WTC11 (cell line): Measurements from ENCODE around the gene DIABLO. TPM values are rescaled to one million over a fixed set of nuclear protein-coding genes. Genes with fewer than 3 reads are reported as not detected.

Source experiments
- ATAC-seq: fragments of 200-7000 bp; cut with Tn5 transposase; 2 replicates; pipeline ENCODE4 v1.10.0; 2021; ENCODE audit warnings: mild to moderate bottlenecking, moderate library complexity
- CTCF ChIA-PET: fragments of 300-600 bp; sonication (Branson Sonifier 250); formaldehyde crosslinking; loops from one replicate; lab custom pipeline; 2021; ENCODE audit warnings: antibody characterized with exemption; lab: Charles Lee
- POLR2A ChIA-PET: fragments of 350-600 bp; sonication (Branson Sonifier 250); formaldehyde crosslinking; loops from one replicate; lab custom pipeline; 2021; ENCODE audit warnings: antibody characterized with exemption; lab: Charles Lee
- DNase-seq: peaks from one replicate; pipeline ENCODE4 v3.0.0; 2021; ENCODE audit warnings: low spot score
- H3K27ac Mint-ChIP-seq: 2 replicates; pipeline ENCODE4 v1.8.0; 2021; ENCODE audit warnings: mixed read lengths
- H3K27me3 Mint-ChIP-seq: 2 replicates; pipeline ENCODE4 v1.8.0; 2021; ENCODE audit warnings: low read depth, mild to moderate bottlenecking, moderate library complexity, mixed read lengths
- H3K36me3 Mint-ChIP-seq: 2 replicates; pipeline ENCODE4 v1.8.0; 2021; ENCODE audit warnings: mixed read lengths
- H3K4me1 Mint-ChIP-seq: 2 replicates; pipeline ENCODE4 v1.8.0; 2022; ENCODE audit warnings: mixed read lengths
- H3K4me3 Mint-ChIP-seq: 2 replicates; pipeline ENCODE4 v1.8.0; 2021; ENCODE audit warnings: mild to moderate bottlenecking, moderate library complexity, mixed read lengths
- H3K9me3 Mint-ChIP-seq: 2 replicates; pipeline ENCODE4 v1.8.0; 2021; ENCODE audit warnings: mixed read lengths
- CBFB ChIP-seq: sonication (generic); formaldehyde crosslinking; IDR thresholded peaks from 2 replicates; pipeline ENCODE4 v1.8.1; 2022; ENCODE audit warnings: mild to moderate bottlenecking, low read depth, missing genetic modification reagents
- CREM ChIP-seq: sonication (generic); formaldehyde crosslinking; IDR thresholded peaks from 2 replicates; pipeline ENCODE4 v1.8.1; 2022; ENCODE audit warnings: mild to moderate bottlenecking, missing genetic modification reagents, moderate library complexity
- E2F5 ChIP-seq: sonication (generic); formaldehyde crosslinking; IDR thresholded peaks from 2 replicates; pipeline ENCODE4 v1.8.1; 2022; ENCODE audit warnings: mild to moderate bottlenecking, moderate library complexity, missing genetic modification reagents
- ELF4 ChIP-seq: sonication (generic); formaldehyde crosslinking; IDR thresholded peaks from 2 replicates; pipeline ENCODE4 v1.8.1; 2022; ENCODE audit warnings: low read depth, mild to moderate bottlenecking, moderate library complexity, missing genetic modification reagents
- EMX1 ChIP-seq: fragments of 250-450 bp; sonication (Bioruptor Pico); IDR thresholded peaks from 2 replicates; pipeline ENCODE4 v1.8.0; 2021; ENCODE audit warnings: mild to moderate bottlenecking
- FOXP1 ChIP-seq: sonication (generic); formaldehyde crosslinking; IDR thresholded peaks from 2 replicates; pipeline ENCODE4 v1.8.0; 2022; ENCODE audit warnings: missing genetic modification reagents, mild to moderate bottlenecking, moderate library complexity, borderline replicate concordance
- GABPB1 ChIP-seq: sonication (generic); formaldehyde crosslinking; IDR thresholded peaks from 2 replicates; pipeline ENCODE4 v1.8.1; 2023; ENCODE audit warnings: mild to moderate bottlenecking, missing genetic modification reagents
- NFE2L1 ChIP-seq: sonication (generic); formaldehyde crosslinking; IDR thresholded peaks from 2 replicates; pipeline ENCODE4 v1.8.1; 2023; ENCODE audit warnings: missing genetic modification reagents
- NFYB ChIP-seq: sonication (generic); formaldehyde crosslinking; conservative IDR thresholded peaks from 2 replicates; pipeline ENCODE4 v1.8.0; 2022; ENCODE audit warnings: low read depth, missing genetic modification reagents
- OVOL2 ChIP-seq: fragments of 250-450 bp; sonication (Bioruptor Pico); IDR thresholded peaks from 2 replicates; pipeline ENCODE4 v1.9.0; 2021; ENCODE audit warnings: mild to moderate bottlenecking, borderline replicate concordance
- PREB ChIP-seq: sonication (generic); formaldehyde crosslinking; IDR thresholded peaks from 2 replicates; pipeline ENCODE4 v1.8.1; 2022; ENCODE audit warnings: mild to moderate bottlenecking, missing genetic modification reagents, moderate library complexity, borderline replicate concordance
- RELA ChIP-seq: sonication (generic); formaldehyde crosslinking; IDR thresholded peaks from 2 replicates; pipeline ENCODE4 v1.8.1; 2022; ENCODE audit warnings: missing genetic modification reagents, mild to moderate bottlenecking, borderline replicate concordance
- RORB ChIP-seq: fragments of 250-450 bp; sonication (Bioruptor Pico); IDR thresholded peaks from 2 replicates; pipeline ENCODE4 v1.9.0; 2021; ENCODE audit warnings: mild to moderate bottlenecking
- SMAD4 ChIP-seq: sonication (generic); formaldehyde crosslinking; IDR thresholded peaks from 2 replicates; pipeline ENCODE4 v1.8.0; 2022; ENCODE audit warnings: mild to moderate bottlenecking, missing genetic modification reagents
- TCF7 ChIP-seq: sonication (generic); formaldehyde crosslinking; IDR thresholded peaks from 2 replicates; pipeline ENCODE4 v1.8.0; 2022; ENCODE audit warnings: mild to moderate bottlenecking, low read depth, missing genetic modification reagents, moderate library complexity
- ZBTB21 ChIP-seq: sonication (generic); formaldehyde crosslinking; IDR thresholded peaks from 2 replicates; pipeline ENCODE4 v1.8.1; 2023; ENCODE audit warnings: mild to moderate bottlenecking, missing genetic modification reagents, borderline replicate concordance
- ZBTB43 ChIP-seq: sonication (generic); formaldehyde crosslinking; IDR thresholded peaks from 2 replicates; pipeline ENCODE4 v1.8.1; 2023; ENCODE audit warnings: mild to moderate bottlenecking, missing genetic modification reagents
- ZMAT4 ChIP-seq: fragments of 250-450 bp; sonication (Bioruptor Pico); IDR thresholded peaks from 2 replicates; pipeline ENCODE4 v1.9.0; 2021; ENCODE audit warnings: mild to moderate bottlenecking
- ZNF281 ChIP-seq: sonication (generic); formaldehyde crosslinking; IDR thresholded peaks from 2 replicates; pipeline ENCODE4 v1.8.0; 2023; ENCODE audit warnings: mild to moderate bottlenecking, missing genetic modification reagents
- ZNF416 ChIP-seq: fragments of 250-450 bp; sonication (Bioruptor Pico); IDR thresholded peaks from 2 replicates; pipeline ENCODE4 v1.9.0; 2021; ENCODE audit warnings: mild to moderate bottlenecking, inconsistent platforms
- ZNF532 ChIP-seq: fragments of 250-450 bp; sonication (Bioruptor Pico); IDR thresholded peaks from 2 replicates; pipeline ENCODE4 v1.9.0; 2021; ENCODE audit warnings: mild to moderate bottlenecking, borderline replicate concordance
- total RNA-seq: library from RNA; stranded (reverse); gene quantifications from 3 replicates; pipeline ENCODE4 v1.2.3, GENCODE V29; 2021

DIABLO gene
- total RNA-seq, 1 experiment from 2014 or later = 61.7 TPM

GRCh38 chr12:122168492-122168891 is 57.4 kb downstream of the DIABLO start (continued):
- TF ChIP-seq CBFB (CRISPR knock-in tag) (no peak), GABPB1 (CRISPR knock-in tag) (no peak), NFYB (CRISPR knock-in tag) (no peak), ZNF281 (CRISPR knock-in tag) (no peak), ZBTB21 (no peak), EMX1 (CRISPR knock-in tag) (no peak)

GRCh38 chr12:122167356-122167925 is 58.4 kb downstream of the DIABLO start:
- Mint-ChIP-seq H3K4me1 (0 out of 2 replicates have a peak, but pooled peaks cover 2% of the 10 kb centered on the region), H3K9me3 (no peaks in the 10 kb centered on the region), H3K36me3 (no peaks in the 10 kb centered on the region), H3K4me3 (no peak overlapping the region), H3K27me3 (no peaks in the 10 kb centered on the region), H3K27ac (no peak overlapping the region; the same call in 1 of the 2 replicates)
- ChIA-PET CTCF (interaction anchor here (1.0 to 2.4 kb wide), 3 partner anchors 9 to 27 kb away, joined by 3 to 9 read pairs (median 4); no protein-coding TSS in a partner anchor), POLR2A (no interaction called here)
- ATAC-seq (no peak), DNase-seq (no peak)
- TF ChIP-seq FOXP1 (CRISPR knock-in tag) (no peak), E2F5 (CRISPR knock-in tag) (no peak), TCF7 (CRISPR knock-in tag) (no peak), ZBTB43 (CRISPR knock-in tag) (no peak), OVOL2 (CRISPR knock-in tag) (no peak), CREM (no peak), NFE2L1 (CRISPR knock-in tag) (no peak), ELF4 (CRISPR knock-in tag) (no peak), PREB (no peak), SMAD4 (CRISPR knock-in tag) (no peak), RORB (CRISPR knock-in tag) (no peak), ZNF416 (CRISPR knock-in tag) (no peak), ZMAT4 (CRISPR knock-in tag) (no peak), ZNF532 (CRISPR knock-in tag) (no peak), RELA (no peak)
